ENCODE measurements around the gene NUDT22.

The NUDT22 gene

GRCh38 chr11:64225608-64226506, at the start of gene NUDT22, which contains the start of gene TRPT1:
TSS of gene NUDT22 (plus strand) at chr11:64226274. CDS start at chr11:64226653, 379 bp downstream.
TSS of gene TRPT1 (minus strand) at chr11:64226186. CDS start at chr11:64225860, 326 bp downstream.
- peak; percentile 80 to 95 (median 93) for DNase-seq (ENCODE audit: low read depth in 4 of 4, low spot score in 1 of 4)

- DNase-seq (ENCODE audit: low read depth in 4 of 4, low spot score in 1 of 4) = no peak
These were observed 49.3 kb upstream of the NUDT22 start for GRCh38 chr11:64176751-64177150.

GRCh38 chr11:64178203-64178602, 47.9 kb upstream of the NUDT22 start:
- DNase-seq (ENCODE audit: low read depth in 4 of 4, low spot score in 1 of 4) = no peak

- DNase-seq (ENCODE audit: low read depth in 4 of 4, low spot score in 1 of 4) = no peak
These were observed 47.0 kb upstream of the NUDT22 start for GRCh38 chr11:64178951-64179639.

- no peak for DNase-seq (ENCODE audit: low read depth in 4 of 4, low spot score in 1 of 4)
These were observed 45.2 kb upstream of the NUDT22 start for GRCh38 chr11:64180891-64181290.

- peak in 2 of 4 experiments; percentile 36 to 44 for DNase-seq (ENCODE audit: low read depth in 4 of 4, low spot score in 1 of 4)
These were observed 44.3 kb upstream of the NUDT22 start for GRCh38 chr11:64181506-64182411.

- no peak for DNase-seq (ENCODE audit: low read depth in 4 of 4, low spot score in 1 of 4)
These were observed 42.2 kb upstream of the NUDT22 start for GRCh38 chr11:64183890-64184289.

GRCh38 chr11:64185175-64185692, 40.8 kb upstream of the NUDT22 start:
- no peak for DNase-seq (ENCODE audit: low read depth in 4 of 4, low spot score in 1 of 4)

GRCh38 chr11:64185693-64186491, 40.2 kb upstream of the NUDT22 start, which contains the start of gene STIP1:
TSS of gene STIP1 (plus strand) at chr11:64186171. CDS start at chr11:64186262, 91 bp downstream.
- peak; percentile 93 to 96 (median 94) for DNase-seq (ENCODE audit: low read depth in 4 of 4, low spot score in 1 of 4)

GRCh38 chr11:64186492-64187165, 39.4 kb upstream of the NUDT22 start:
- peak in 1 of 4 experiments; percentile 12 for DNase-seq (ENCODE audit: low read depth in 4 of 4, low spot score in 1 of 4)

- no peak for DNase-seq (ENCODE audit: low read depth in 4 of 4, low spot score in 1 of 4)
These were observed 33.6 kb upstream of the NUDT22 start for GRCh38 chr11:64192434-64192833.

- DNase-seq (ENCODE audit: low read depth in 4 of 4, low spot score in 1 of 4) = no peak
These were observed 29.4 kb upstream of the NUDT22 start for GRCh38 chr11:64196626-64197025.

GRCh38 chr11:64198511-64198910, 27.6 kb upstream of the NUDT22 start:
- no peak for DNase-seq (ENCODE audit: low read depth in 4 of 4, low spot score in 1 of 4)

GRCh38 chr11:64201543-64201942, 24.5 kb upstream of the NUDT22 start:
- no peak for DNase-seq (ENCODE audit: low read depth in 4 of 4, low spot score in 1 of 4)

- no peak for DNase-seq (ENCODE audit: low read depth in 4 of 4, low spot score in 1 of 4)
These were observed 23.1 kb upstream of the NUDT22 start for GRCh38 chr11:64202992-64203391.

- DNase-seq (ENCODE audit: low read depth in 4 of 4, low spot score in 1 of 4) = no peak
These were observed 22.5 kb upstream of the NUDT22 start for GRCh38 chr11:64203421-64204079.

- no peak for DNase-seq (ENCODE audit: low read depth in 4 of 4, low spot score in 1 of 4)
These were observed 22.0 kb upstream of the NUDT22 start for GRCh38 chr11:64204080-64204440.

- DNase-seq (ENCODE audit: low read depth in 4 of 4, low spot score in 1 of 4) = peak in 1 of 4 experiments; percentile 59
These were observed 21.5 kb upstream of the NUDT22 start for GRCh38 chr11:64204464-64204989.

Data from stimulated activated CD4-positive, alpha-beta T cell treated with anti-CD3 and anti-CD28 coated beads, Interleukin-1b, Interleukin-23, amount 100 ng/mL, for 24 hours (primary cell).